Sigmoid colon (tissue), 7 donors: ENCODE results near the gene IL1RAPL1. TPM values are rescaled to one million over a fixed set of nuclear protein-coding genes. Genes with fewer than 3 reads are reported as not detected.

Experiments used
- DNase-seq: peaks from one replicate; pipeline ENCODE4 v3.0.0-alpha.2; 2019
- H3K27ac ChIP-seq, 4 donors: fragments of 200-600 bp; sonication (generic); one replicate each; pipeline ENCODE4 v1.5.1; 2016 to 2019; ENCODE audit warnings: mild to moderate bottlenecking in 1 of 4
- H3K27me3 ChIP-seq, 3 donors: fragments of 200-600 bp; sonication (generic); one replicate each; pipeline ENCODE4 v1.5.1; 2019; ENCODE audit warnings: mild to moderate bottlenecking in 1 of 3
- H3K36me3 ChIP-seq, 4 donors: fragments of 200-600 bp; sonication (generic); one replicate each; pipeline ENCODE4 v1.5.1; 2016 to 2019
- H3K4me1 ChIP-seq, 4 donors: fragments of 200-600 bp; sonication (generic); one replicate each; pipeline ENCODE4 v1.5.1; 2017 to 2019
- H3K4me3 ChIP-seq, 4 donors: fragments of 200-600 bp; sonication (generic); one replicate each; pipeline ENCODE4 v1.5.1; 2017 to 2019; ENCODE audit warnings: mild to moderate bottlenecking in 2 of 4, moderate library complexity in 1 of 4
- H3K9me3 ChIP-seq, 4 donors: fragments of 200-600 bp in 3 of 4; sonication (generic) in 3 of 4; one replicate each; pipeline versions ENCODE4 v1.5.1 to v1.6.1; 2013 to 2019
- EP300 ChIP-seq, 4 donors: sonication (generic); formaldehyde crosslinking; IDR thresholded peaks; one replicate each; pipeline ENCODE4 v1.6.1; 2017; ENCODE audit warnings: antibody characterized with exemption in 4 of 4
- POLR2A ChIP-seq, 2 donors: fragments of 450-650 bp; IDR thresholded peaks; one replicate each; pipeline ENCODE4 v1.6.1; 2016; ENCODE audit warnings: antibody characterized with exemption in 2 of 2, mild to moderate bottlenecking in 2 of 2, moderate library complexity in 2 of 2
- POLR2AphosphoS5 ChIP-seq, 4 donors: sonication (generic); formaldehyde crosslinking; IDR thresholded peaks; one replicate each; pipeline ENCODE4 v1.6.1; 2017; ENCODE audit warnings: antibody characterized with exemption in 4 of 4
- WGBS, 2 donors: extraction: QIAGEN DNeasy Blood & Tissue Kit; methylation state at CpG; one replicate each; pipeline ENCODE4 v1.1.7; 2013; 5-methylcytosine and 5-hydroxymethylcytosine counted together
- intact Hi-C: fragments of 100-400 bp; cut with DNase I; formaldehyde crosslinking; loops from one replicate; pipeline ENCODE4 v1.15.1; 2023
- polyA plus RNA-seq, 3 donors: library from polyadenylated mRNA; stranded (reverse); fragments of 200-250 nt; gene quantifications; one replicate each; pipeline ENCODE4 v1.2.3, GENCODE V29; 2013
- total RNA-seq, 4 donors: library from RNA; depleted of rRNA; stranded (reverse); fragments of >200 nt; gene quantifications; one replicate each; pipeline ENCODE4 v1.1.0, GENCODE V29; 2016
- TF ChIP-seq, protein P1 (sequence below), 4 experiments: fragments of 450-650 bp in 3 of 4; fragments of 200-600 bp in 1 of 4; IDR thresholded peaks; one replicate each; pipeline ENCODE4 v1.5.1; 2016 to 2019; ENCODE audit warnings: antibody characterized with exemption in 4 of 4, mild to moderate bottlenecking in 3 of 4, moderate library complexity in 2 of 4
- donor health status: healthy with polysubstance abuse.
- donor health status: Bipolar disorder and iron deficiency.
- donor health status: healthy.

Gene IL1RAPL1
- total and polyA plus RNA-seq, 7 donors, result 0.07 to 2.5 (median 1.2) TPM; not detected in 2

- no peaks in the 10 kb centered on the region for H3K9me3 ChIP-seq
- no peaks in the 10 kb centered on the region for H3K36me3 ChIP-seq
- H3K27ac ChIP-seq, result no peak overlapping the region
- no peak overlapping the region for H3K4me3 ChIP-seq
- no peaks in the 10 kb centered on the region for H3K27me3 ChIP-seq
- no peak for DNase-seq
- no peak for TF ChIP-seq POLR2A (IDR thresholded peaks at IDR 0.05)
- no peak for TF ChIP-seq EP300 (IDR thresholded peaks at IDR 0.05)
- no peak for TF ChIP-seq POLR2AphosphoS5 (IDR thresholded peaks at IDR 0.05)
- TF ChIP-seq, protein P1, sequence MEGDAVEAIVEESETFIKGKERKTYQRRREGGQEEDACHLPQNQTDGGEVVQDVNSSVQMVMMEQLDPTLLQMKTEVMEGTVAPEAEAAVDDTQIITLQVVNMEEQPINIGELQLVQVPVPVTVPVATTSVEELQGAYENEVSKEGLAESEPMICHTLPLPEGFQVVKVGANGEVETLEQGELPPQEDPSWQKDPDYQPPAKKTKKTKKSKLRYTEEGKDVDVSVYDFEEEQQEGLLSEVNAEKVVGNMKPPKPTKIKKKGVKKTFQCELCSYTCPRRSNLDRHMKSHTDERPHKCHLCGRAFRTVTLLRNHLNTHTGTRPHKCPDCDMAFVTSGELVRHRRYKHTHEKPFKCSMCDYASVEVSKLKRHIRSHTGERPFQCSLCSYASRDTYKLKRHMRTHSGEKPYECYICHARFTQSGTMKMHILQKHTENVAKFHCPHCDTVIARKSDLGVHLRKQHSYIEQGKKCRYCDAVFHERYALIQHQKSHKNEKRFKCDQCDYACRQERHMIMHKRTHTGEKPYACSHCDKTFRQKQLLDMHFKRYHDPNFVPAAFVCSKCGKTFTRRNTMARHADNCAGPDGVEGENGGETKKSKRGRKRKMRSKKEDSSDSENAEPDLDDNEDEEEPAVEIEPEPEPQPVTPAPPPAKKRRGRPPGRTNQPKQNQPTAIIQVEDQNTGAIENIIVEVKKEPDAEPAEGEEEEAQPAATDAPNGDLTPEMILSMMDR (IDR thresholded peaks at IDR 0.05), result no peak
- 11 to 42% methylated on average over 1 of the region's 1 CpG for WGBS, 2 donors
- no peaks in the 10 kb centered on the region for H3K4me1 ChIP-seq
- intact Hi-C loops, result no loop called here
Measured at GRCh38 chrX:29641461-29641860, 1054.2 kb downstream of the IL1RAPL1 start.

- 64 to 75% methylated on average over 2 of the region's 2 CpGs for WGBS, 2 donors
- Histone ChIP-seq H3K4me3 (no peak overlapping the region), H3K27ac (no peak overlapping the region), H3K27me3 (no peaks in the 10 kb centered on the region), H3K36me3 (no peaks in the 10 kb centered on the region), H3K9me3 (no peaks in the 10 kb centered on the region), H3K4me1 (no peaks in the 10 kb centered on the region)
- intact Hi-C loops, result no loop called here
- TF ChIP-seq, protein P1 (IDR thresholded peaks at IDR 0.05), result no peak
- TF ChIP-seq POLR2A (IDR thresholded peaks at IDR 0.05) (no peak), POLR2AphosphoS5 (IDR thresholded peaks at IDR 0.05) (no peak), EP300 (IDR thresholded peaks at IDR 0.05) (no peak)
- DNase-seq, result no peak
Measured at GRCh38 chrX:29643181-29643580, 1055.9 kb downstream of the IL1RAPL1 start.

DNA sequence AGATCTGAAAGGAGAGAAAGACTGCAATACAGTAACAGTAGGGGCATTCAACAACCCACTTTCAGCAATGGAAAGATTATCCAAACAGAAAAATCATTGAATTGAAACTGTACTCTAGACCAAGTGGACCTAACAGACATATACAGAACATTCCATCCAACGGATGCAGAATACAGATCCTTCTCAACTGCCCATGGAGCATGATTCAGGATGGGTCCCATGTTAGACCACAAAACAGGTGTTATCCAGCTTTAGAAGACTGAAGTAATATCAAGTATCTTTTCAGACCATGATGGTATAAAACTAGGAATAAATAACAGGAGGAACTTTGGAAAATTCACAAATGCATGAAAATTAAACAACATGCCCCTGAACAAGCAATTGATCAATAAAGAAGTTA, 1060.9 kb downstream of the IL1RAPL1 start:
- no peak for TF ChIP-seq POLR2A (IDR thresholded peaks at IDR 0.05)
- Histone ChIP-seq H3K4me3 (no peak overlapping the region), H3K4me1 (no peaks in the 10 kb centered on the region), H3K9me3 (no peaks in the 10 kb centered on the region), H3K27me3 (no peaks in the 10 kb centered on the region), H3K36me3 (no peaks in the 10 kb centered on the region), H3K27ac (no peak overlapping the region)
- WGBS, 2 donors, result 91 to 95% methylated on average over 1 of the region's 1 CpG
- no peak for DNase-seq
- intact Hi-C loops, result no loop called here

DNA sequence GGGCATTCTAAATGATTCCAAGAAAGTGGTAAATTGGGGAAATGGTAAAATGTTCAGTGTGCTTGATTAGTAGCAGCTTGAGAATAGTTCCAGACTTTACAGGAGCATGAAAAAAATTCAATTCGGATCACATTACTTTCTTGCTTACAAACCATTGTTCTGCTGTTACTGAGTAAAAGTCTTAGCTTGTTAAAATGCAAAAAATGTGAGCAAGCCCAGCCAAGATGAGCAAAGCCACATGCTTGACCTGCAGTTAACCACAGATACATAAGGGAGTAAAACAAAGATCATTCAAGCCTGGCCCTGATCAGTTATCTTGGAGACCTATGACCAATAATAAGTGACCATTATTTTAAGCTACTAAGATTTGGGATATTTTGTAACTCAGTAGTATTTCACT, 1065.2 kb downstream of the IL1RAPL1 start:
- 33% methylated on average over 1 of the region's 1 CpG for WGBS, 2 donors
- Histone ChIP-seq H3K9me3 (no peaks in the 10 kb centered on the region), H3K27ac (no peak overlapping the region), H3K27me3 (no peaks in the 10 kb centered on the region), H3K4me3 (no peak overlapping the region), H3K36me3 (no peaks in the 10 kb centered on the region), H3K4me1 (no peaks in the 10 kb centered on the region)
- intact Hi-C loops, result no loop called here
- DNase-seq, result no peak
- TF ChIP-seq POLR2AphosphoS5 (IDR thresholded peaks at IDR 0.05) (no peak), EP300 (IDR thresholded peaks at IDR 0.05) (no peak)

DNA sequence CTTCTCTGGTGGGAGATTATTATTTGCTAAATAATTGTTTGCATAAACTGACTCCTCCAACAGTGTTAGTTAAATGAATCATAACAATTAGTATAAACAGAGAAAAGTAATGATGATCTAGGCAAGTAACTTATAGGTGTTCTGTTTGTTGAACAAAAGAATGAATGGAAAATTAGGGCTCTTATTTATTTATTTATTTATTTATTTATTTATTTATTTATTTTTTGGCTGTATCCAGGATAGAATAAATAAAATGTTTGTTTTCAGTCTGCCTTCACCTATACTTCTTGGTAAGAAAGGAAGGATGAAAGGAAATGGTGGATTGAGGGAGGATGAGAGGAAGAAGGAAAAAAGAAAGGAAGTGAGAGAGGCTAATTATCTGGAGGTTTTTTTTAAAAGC, 1066.5 kb downstream of the IL1RAPL1 start:
- Histone ChIP-seq H3K27ac (no peak overlapping the region), H3K9me3 (no peaks in the 10 kb centered on the region), H3K36me3 (no peaks in the 10 kb centered on the region), H3K4me1 (no peaks in the 10 kb centered on the region), H3K27me3 (no peaks in the 10 kb centered on the region), H3K4me3 (no peak overlapping the region)
- DNase-seq, result no peak
- TF ChIP-seq EP300 (IDR thresholded peaks at IDR 0.05) (no peak), POLR2A (IDR thresholded peaks at IDR 0.05) (no peak), POLR2AphosphoS5 (IDR thresholded peaks at IDR 0.05) (no peak)
- TF ChIP-seq, protein P1 (IDR thresholded peaks at IDR 0.05), result no peak
- intact Hi-C loops, result no loop called here

DNA sequence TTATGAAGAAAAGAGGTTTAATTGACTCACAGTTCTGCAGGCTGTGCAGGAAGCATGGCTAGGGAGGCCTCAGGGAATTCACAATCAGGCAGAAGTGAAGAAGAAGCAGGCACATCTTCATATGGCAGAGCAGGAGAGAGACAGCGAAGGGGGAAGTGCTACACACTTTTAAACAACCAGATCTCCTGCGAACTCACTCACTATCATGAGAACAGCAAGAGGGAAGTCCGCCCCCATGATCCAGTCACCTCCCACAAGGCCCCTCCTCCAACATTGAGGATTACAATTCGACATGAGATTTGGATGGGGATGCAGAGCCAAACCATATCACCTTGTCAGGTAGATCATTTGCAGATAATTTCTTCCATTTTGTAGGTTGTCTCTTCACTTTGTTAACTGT, 1072.7 kb downstream of the IL1RAPL1 start:
- 76 to 77% methylated on average over 4 of the region's 4 CpGs for WGBS, 2 donors
- DNase-seq, result no peak
- intact Hi-C loops, result no loop called here

More for the DNA sequence above, 1072.7 kb downstream of the IL1RAPL1 start:
- H3K27ac ChIP-seq, result no peak overlapping the region
- TF ChIP-seq POLR2AphosphoS5 (IDR thresholded peaks at IDR 0.05), result no peak
- TF ChIP-seq, protein P1 (IDR thresholded peaks at IDR 0.05), result no peak
- TF ChIP-seq EP300 (IDR thresholded peaks at IDR 0.05), result no peak
- no peak for TF ChIP-seq POLR2A (IDR thresholded peaks at IDR 0.05)
- no peaks in the 10 kb centered on the region for H3K9me3 ChIP-seq
- no peak overlapping the region for H3K4me3 ChIP-seq
- H3K4me1 ChIP-seq, result peaks cover 0 to 16% (median 6%) of the 10 kb centered on the region in 4 donors
- H3K36me3 ChIP-seq, result no peaks in the 10 kb centered on the region
- no peaks in the 10 kb centered on the region for H3K27me3 ChIP-seq
